Adipose tissue (tissue), 3 donors: Measurements from ENCODE around the gene CALU. TPM values are rescaled to one million over a fixed set of nuclear protein-coding genes. Genes with fewer than 3 reads are reported as not detected.

ENCODE experiments used
- H3K27ac ChIP-seq: one replicate; pipeline ENCODE4 v1.5.1; 2013; ENCODE audit warnings: low read depth, low read length
- WGBS, 3 donors: extraction: QIAGEN DNeasy Blood & Tissue Kit; methylation state at CpG; one replicate each; pipeline ENCODE4 v1.1.7; 2013; 5-methylcytosine and 5-hydroxymethylcytosine counted together
- polyA plus RNA-seq, 3 donors: library from polyadenylated mRNA; stranded (reverse); fragments of 200-250 nt; gene quantifications; one replicate each; pipeline ENCODE4 v1.2.3, GENCODE V29; 2013
- donor health status: healthy with polysubstance abuse.
- donor health status: Bipolar disorder and iron deficiency.
- donor health status: healthy.

CALU gene
- polyA plus RNA-seq, 3 donors, result 21.3 to 75.9 (median 60.5) TPM

GRCh38 chr7:128775744-128776474 is 36.8 kb downstream of the CALU start, which contains the start of gene OPN1SW:
Gene OPN1SW (minus strand): TSS chr7:128775794. CDS start chr7:128775781, 13 bp downstream.
- no peak within 1 kb of the TSS for H3K27ac ChIP-seq
- 93 to 98% (median 94%) methylated on average over 4 of the region's 4 CpGs for WGBS, 3 donors

- 54 to 75% (median 63%) methylated on average over 5 of the region's 5 CpGs for WGBS, 3 donors
- no peak overlapping the region for H3K27ac ChIP-seq
Observed at GRCh38 chr7:128777156-128778123, 38.3 kb downstream of the CALU start.

DNA sequence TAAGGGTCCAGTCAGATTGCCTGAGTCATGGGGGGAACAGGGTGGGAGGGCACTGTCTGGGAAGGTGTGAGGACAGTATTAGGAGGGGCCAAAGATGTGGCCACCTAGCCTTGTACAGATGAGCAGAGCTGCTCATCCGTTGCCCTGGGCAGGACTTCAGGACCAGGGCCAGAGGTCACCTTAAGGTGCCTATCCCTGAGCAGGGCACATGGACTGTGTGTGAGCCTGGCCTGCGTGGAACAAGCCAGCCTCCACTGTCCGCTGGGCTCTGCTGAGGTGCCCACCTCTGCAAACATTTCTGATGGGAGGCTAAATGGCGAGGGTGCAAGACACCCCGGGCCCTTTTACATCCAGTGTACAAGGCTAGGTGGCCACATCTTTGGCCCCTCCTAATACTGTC is 39.8 kb downstream of the CALU start:
- WGBS, 3 donors, result 95 to 98% (median 95%) methylated on average over 5 of the region's 5 CpGs
- H3K27ac ChIP-seq, result no peak overlapping the region

GRCh38 chr7:128781126-128781525 is 42.0 kb downstream of the CALU start:
- WGBS, 3 donors, result 66 to 84% (median 70%) methylated on average over 5 of the region's 5 CpGs
- no peak overlapping the region for H3K27ac ChIP-seq

GRCh38 chr7:128781851-128782250 is 42.7 kb downstream of the CALU start:
- 62 to 77% (median 76%) methylated on average over 3 of the region's 3 CpGs for WGBS, 3 donors
- H3K27ac ChIP-seq, result no peak overlapping the region

GRCh38 chr7:128783143-128783861 is 44.1 kb downstream of the CALU start:
- no peak overlapping the region for H3K27ac ChIP-seq
- WGBS, 3 donors, result 46 to 63% (median 47%) methylated on average over 15 of the region's 15 CpGs

DNA sequence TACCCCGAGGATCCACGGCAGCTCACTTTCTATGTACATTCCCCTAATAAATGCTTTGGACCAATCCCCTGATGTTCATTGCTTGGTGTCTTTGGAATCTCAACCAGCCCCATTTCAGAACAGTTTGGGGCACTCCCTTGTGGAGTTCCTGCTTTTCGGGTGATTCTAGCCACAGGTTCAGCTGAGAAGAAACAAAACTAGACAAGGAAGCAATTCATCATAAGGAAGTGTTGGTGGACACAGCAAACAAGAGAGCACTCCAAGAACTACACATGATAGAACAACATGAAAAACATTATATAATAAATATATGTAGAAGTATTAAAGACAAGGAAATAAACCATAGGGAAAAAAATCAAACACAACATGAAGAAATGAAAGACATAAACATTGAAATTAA is 46.6 kb downstream of the CALU start:
- WGBS, 3 donors, result 76 to 93% (median 84%) methylated on average over 3 of the region's 3 CpGs
- no peak overlapping the region for H3K27ac ChIP-seq

DNA sequence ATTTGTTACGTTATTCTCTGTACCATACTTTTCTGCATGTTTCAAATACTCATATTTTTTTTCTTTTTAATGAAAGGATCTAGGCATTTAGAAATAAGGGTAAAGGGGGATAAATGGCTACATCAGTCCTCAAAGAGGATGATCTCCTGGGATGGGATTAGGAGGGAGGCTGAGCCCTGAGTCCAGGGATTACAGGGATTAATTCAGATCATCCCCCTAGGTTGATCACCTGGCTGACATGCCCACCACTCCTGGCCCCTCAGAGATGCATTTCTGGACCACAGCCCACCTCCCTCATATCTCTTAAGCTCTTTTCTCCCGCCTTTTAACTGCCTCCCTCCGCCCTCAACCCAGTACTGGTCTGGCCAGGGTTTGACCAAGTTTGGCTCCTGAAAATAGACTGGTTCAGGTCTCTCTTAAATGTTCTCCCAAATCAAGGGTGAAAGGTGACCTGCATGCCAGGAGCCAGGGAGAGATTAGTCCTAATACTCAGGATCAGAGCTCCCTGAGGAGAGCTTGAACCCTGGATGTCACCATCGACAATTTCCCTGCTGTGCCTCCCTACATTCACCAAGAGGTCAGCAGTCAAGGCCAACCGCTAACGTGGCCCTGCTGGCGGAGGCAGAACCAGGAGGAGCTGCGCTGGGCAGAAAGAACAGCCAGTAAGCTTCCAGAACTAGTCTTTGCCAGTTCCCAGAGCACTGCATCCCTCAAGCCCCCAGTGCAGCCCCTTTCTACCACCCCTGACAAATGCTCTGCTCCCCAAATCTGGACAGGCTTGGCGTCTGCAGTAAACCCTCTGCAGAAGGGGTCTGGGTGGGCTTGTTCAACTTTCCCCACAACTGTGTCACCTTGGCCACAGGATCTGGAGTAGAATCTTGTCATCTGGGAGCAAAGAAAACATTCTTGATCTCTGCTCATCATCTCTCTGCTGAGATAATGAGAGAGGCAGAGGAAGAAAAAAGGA is 49.6 kb downstream of the CALU start:
- no peak overlapping the region for H3K27ac ChIP-seq
- 63 to 85% (median 84%) methylated on average over 9 of the region's 9 CpGs for WGBS, 3 donors

GRCh38 chr7:128790315-128791041 is 51.3 kb downstream of the CALU start:
- 14 to 25% (median 16%) methylated on average over 22 to 45 of the region's 45 CpGs for WGBS, 3 donors
- no peak overlapping the region for H3K27ac ChIP-seq

GRCh38 chr7:128791121-128791971 is 52.2 kb downstream of the CALU start, which contains the start of gene CCDC136:
Gene CCDC136 (plus strand): TSS chr7:128791968. CDS start chr7:128792412, 444 bp downstream.
- 1% methylated on average over 55 to 80 of the region's 80 CpGs for whole genome bisulfite sequencing, 3 donors
- H3K27ac ChIP-seq, result no peak within 1 kb of the TSS

DNA sequence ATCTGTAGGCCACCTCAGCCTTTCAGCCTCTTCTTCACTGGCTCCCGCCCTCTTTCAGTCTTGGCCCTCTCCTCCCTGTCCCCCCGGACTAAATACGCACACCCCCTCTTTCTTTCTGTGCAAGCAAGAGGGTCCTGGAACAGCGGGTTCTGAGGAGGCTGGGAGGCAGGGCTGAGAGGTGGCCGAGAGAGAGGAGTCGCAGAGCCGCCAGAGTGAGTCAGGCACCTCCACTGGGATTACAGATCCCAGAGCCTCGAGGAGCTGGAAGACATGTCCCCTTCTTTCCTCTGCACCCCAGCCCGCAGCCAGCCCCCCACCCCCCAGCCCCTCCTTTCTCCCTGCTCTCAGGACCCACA is 52.8 kb downstream of the CALU start:
- WGBS, 3 donors, result 23 to 37% (median 24%) methylated on average over 7 to 9 of the region's 9 CpGs
- H3K27ac ChIP-seq, result no peak overlapping the region

GRCh38 chr7:128792471-128793180 is 53.5 kb downstream of the CALU start:
- H3K27ac ChIP-seq, result no peak overlapping the region
- 46 to 67% (median 54%) methylated on average over 10 of the region's 10 CpGs for WGBS, 3 donors

GRCh38 chr7:128793181-128793547 is 54.0 kb downstream of the CALU start:
- 94 to 98% (median 96%) methylated on average over 5 of the region's 5 CpGs for WGBS, 3 donors
- no peak overlapping the region for H3K27ac ChIP-seq

DNA sequence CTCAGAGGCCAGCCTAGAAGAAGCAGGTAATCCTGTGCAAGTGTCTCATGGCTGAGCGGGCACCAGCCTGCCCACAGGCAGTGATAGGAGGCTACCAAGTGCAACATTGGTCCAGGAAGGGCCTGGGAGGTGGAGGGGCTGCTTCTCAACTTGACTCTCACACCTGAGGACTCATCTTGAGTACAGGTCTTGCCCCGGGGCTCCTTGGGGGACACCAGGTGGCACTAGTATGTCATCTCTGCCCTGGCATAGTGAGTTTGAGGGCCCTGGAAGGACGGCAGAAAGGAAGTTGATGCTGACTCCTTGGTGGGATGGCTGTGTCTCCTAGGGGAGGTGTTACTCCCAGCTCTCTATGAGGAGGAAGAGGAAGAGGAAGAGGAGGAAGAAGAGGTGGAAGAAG is 54.9 kb downstream of the CALU start:
- H3K27ac ChIP-seq, result no peak overlapping the region
- 65 to 73% (median 65%) methylated on average over 3 of the region's 3 CpGs for WGBS, 3 donors

DNA sequence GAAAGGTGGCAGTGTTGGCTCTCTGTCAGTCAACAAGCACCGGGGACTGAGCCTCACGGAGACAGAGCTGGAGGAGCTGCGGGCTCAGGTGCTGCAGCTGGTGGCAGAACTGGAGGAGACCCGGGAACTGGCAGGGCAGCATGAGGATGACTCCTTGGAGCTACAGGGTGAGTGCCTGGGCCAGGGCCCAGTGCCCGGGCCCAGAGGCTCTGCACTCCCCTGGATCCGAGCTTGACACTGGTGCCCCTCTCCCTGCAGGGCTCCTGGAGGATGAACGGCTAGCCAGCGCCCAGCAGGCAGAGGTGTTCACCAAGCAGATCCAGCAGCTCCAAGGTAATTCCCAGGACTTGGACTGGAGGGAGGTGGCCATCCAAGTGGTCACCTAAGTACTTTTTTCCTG is 55.3 kb downstream of the CALU start:
- 93 to 96% (median 95%) methylated on average over 8 of the region's 8 CpGs for WGBS, 3 donors

GRCh38 chr7:128795129-128795528 is 56.0 kb downstream of the CALU start:
- 86 to 90% (median 90%) methylated on average over 4 of the region's 4 CpGs for WGBS, 3 donors
- no peak overlapping the region for H3K27ac ChIP-seq

More for the DNA sequence above, 55.3 kb downstream of the CALU start:
- H3K27ac ChIP-seq, result no peak overlapping the region
